Fibroblast of mammary gland (primary cell): Measurements from ENCODE around the gene C4orf46.
"Not testable (repeated sequence)": the region's sequence is repeated elsewhere in the genome, so short reads cannot be mapped to it uniquely, and the experiment has no call there.

Experiments used
- DNase-seq: peaks from one replicate; pipeline ENCODE4 v3.0.0-alpha.2; 2010; ENCODE audit warnings: low read depth
- H3K4me3 ChIP-seq: 2 replicates; pipeline ENCODE4 v1.5.1; 2011; ENCODE audit warnings: low read depth, mild to moderate bottlenecking, low read length, moderate library complexity; ENCODE audit not compliant: control insufficient read depth
- TF ChIP-seq, protein P1 (sequence below): conservative IDR thresholded peaks from 2 replicates; pipeline ENCODE4 v1.5.1; 2011; ENCODE audit warnings: low read depth, low read length, inconsistent platforms; ENCODE audit not compliant: control insufficient read depth, insufficient read depth

The C4orf46 gene

DNA sequence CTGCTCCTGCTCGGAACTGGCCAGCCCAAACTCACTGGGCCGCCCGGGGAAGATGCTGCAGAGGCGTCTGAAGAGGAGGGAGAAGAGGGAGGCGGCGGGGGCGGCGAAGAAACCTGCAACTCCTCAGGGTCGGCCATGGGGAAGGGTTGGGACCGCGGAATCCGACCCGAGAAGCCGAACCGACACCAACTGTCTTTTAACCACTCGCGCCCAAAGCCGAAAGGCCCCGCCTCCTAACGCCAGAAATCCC lies at the start of gene C4orf46:
C4orf46 (minus strand) TSS at position 223 of the 250 bp plus-strand sequence; CDS start at position 137, 86 bp downstream.
- TF ChIP-seq, protein P1, sequence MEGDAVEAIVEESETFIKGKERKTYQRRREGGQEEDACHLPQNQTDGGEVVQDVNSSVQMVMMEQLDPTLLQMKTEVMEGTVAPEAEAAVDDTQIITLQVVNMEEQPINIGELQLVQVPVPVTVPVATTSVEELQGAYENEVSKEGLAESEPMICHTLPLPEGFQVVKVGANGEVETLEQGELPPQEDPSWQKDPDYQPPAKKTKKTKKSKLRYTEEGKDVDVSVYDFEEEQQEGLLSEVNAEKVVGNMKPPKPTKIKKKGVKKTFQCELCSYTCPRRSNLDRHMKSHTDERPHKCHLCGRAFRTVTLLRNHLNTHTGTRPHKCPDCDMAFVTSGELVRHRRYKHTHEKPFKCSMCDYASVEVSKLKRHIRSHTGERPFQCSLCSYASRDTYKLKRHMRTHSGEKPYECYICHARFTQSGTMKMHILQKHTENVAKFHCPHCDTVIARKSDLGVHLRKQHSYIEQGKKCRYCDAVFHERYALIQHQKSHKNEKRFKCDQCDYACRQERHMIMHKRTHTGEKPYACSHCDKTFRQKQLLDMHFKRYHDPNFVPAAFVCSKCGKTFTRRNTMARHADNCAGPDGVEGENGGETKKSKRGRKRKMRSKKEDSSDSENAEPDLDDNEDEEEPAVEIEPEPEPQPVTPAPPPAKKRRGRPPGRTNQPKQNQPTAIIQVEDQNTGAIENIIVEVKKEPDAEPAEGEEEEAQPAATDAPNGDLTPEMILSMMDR = no peak
- H3K4me3 ChIP-seq = peak within 1 kb of the TSS; percentile 91
- no peak for DNase-seq

DNA sequence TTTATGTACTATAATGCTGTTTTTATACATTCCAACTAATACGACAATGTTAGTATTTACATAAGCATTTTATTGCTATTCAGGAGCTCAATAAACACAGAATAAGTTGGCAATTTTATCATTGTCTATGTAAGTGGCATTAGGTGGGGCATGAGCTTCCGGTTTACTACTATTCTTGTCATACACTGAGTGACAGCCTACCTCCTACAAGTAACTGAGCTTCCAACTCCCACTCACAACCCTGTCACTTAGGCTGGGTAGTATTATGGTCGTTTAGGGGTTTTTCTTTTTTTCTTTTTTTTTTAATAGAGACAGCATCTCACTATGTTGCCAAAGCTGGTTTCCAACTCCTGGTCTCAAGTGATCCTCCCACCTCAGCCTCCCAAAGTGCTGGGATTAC lies 44.1 kb upstream of the C4orf46 start:
- no peak for DNase-seq
- no peak overlapping the region for H3K4me3 ChIP-seq
- TF ChIP-seq, protein P1 = no peak

DNA sequence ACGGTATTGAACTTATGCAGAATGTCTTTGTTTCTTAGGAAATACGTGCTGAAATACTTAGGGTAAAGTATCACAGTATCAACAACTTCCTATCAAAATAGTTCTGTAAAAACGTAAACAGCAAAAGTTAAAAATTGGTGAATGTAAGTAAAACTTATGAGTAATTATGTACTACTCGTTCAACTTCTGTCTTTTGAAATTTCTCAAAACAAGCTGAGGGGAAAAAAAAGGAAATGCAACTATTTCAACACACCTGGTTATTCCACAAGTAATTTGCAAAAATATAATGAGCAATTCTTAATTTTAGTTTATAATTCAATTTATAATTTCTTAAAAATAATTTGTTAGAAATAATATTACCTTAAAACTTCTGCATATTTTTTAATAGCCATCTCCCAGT lies 43.2 kb upstream of the C4orf46 start:
- H3K4me3 ChIP-seq = no peak overlapping the region
- TF ChIP-seq, protein P1 = no peak
- no peak for DNase-seq

DNA sequence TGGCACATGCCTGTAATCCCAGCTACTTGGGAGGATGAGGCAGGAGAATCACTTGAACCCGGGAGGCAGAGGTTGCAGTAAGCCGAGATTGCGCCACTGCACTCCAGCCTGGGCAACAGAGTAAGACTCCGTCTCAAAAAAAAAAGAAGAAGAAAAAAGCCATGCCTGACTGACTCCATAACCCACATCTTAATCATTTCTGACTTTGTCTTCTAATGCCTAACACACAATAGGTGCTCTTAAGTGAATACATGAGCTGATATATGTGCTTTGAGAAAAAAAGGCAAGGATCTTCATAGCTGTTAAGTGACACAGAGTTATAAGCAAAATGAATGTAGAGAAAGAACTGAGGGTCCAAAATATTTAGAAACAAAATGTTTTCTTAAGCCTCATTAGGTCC lies 40.9 kb upstream of the C4orf46 start:
- not testable (repeated sequence) for DNase-seq, H3K4me3 ChIP-seq

DNA sequence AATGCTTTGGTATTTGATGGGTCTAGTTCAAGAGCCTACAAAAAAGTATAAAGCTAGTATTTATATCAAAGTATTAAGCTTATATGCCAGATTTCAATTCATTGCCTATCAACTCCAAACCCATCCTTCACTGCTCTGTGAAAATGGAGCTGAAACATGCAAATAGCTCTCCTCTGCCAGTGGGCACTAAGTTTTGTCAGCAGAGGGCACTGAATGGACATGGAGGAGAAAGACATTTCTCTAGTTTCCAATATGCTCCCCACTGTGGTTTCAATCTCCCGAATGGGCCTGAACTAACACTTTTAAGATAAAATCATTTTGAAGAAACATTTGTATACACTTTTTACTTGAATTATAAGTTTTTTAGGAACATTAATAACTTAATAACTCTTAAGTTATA lies 39.1 kb upstream of the C4orf46 start:
- peak; percentile 15 for DNase-seq
- H3K4me3 ChIP-seq = no peak overlapping the region
- TF ChIP-seq, protein P1 = peak; percentile 21

DNA sequence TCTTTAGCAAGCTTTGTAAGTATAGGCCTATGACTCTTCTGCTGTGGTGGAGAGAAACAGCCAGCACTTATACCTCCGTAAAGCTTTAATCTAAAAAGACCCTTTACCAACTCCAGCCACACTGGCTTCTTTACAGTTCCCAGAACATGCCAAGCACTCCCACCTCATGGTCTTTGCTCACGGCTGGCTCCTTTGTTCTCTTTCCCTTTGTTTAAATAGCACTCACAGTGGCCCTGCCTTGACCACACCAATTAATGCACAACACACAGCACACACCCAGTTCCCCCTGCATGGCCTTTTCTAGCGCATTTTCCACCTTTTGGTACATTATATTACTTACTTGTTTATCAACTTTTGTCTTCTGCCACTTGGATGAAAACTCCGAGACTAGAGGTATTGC lies 32.6 kb upstream of the C4orf46 start:
- DNase-seq = no peak
- TF ChIP-seq, protein P1 = no peak
- H3K4me3 ChIP-seq = no peak overlapping the region

DNA sequence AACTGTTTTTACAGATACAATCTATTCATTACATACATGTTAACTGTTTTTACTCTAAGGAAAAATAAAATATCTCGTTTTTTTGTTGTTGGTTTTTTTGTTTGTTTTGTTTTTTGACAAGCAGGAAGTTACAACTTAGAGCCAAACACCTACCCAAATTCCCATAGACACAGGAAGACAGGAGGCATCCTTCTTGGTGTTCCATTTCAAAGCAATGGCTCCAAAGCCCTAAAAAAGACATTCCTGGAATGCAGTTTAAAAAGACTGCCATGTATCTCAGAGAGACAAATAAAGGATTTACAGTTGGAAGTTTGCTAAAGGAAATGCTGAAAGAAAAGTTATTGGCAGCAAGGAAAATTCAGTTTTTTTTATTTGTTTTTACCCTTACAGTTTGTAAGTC lies 17.1 kb upstream of the C4orf46 start:
- H3K4me3 ChIP-seq = no peak overlapping the region
- no peak for DNase-seq
- TF ChIP-seq, protein P1 = no peak
